GM12878 (cell line): Measurements from ENCODE around the gene ST6GALNAC3. TPM values are rescaled to one million over a fixed set of nuclear protein-coding genes. Genes with fewer than 3 reads are reported as not detected.

ENCODE experiments used
- ATAC-seq: fragments of 200-7000 bp; cut with Tn5 transposase; 3 replicates; pipeline ENCODE4 v1.9.1; 2020; ENCODE audit warnings: mild to moderate bottlenecking, moderate library complexity
- BruUV-seq: library from RNA; stranded (reverse); fragments of 400-500 nt; replicated peaks from 2 replicates; lab custom pipeline; 2021; lab: Mats Ljungman, UMichigan
- CTCF ChIA-PET: fragments of 300-600 bp; sonication (Branson Sonifier 250); formaldehyde crosslinking; extraction: SDS; loops from one replicate; lab custom pipeline; 2021; ENCODE audit warnings: inconsistent platforms; lab: Yijun Ruan, JAX
- POLR2A ChIA-PET: fragments of 350-600 bp; formaldehyde crosslinking; extraction: SDS; loops from one replicate; lab custom pipeline; 2021; ENCODE audit warnings: inconsistent platforms; lab: Charles Lee
- RAD21 ChIA-PET: fragments of 300-600 bp; sonication (Branson Sonifier 250); formaldehyde crosslinking; loops from one replicate; lab custom pipeline; 2023; ENCODE audit warnings: antibody characterized with exemption; ENCODE audit not compliant: unreplicated experiment; lab: Charles Lee
- SMC1A ChIA-PET: fragments of 300-600 bp; sonication (Branson Sonifier 250); formaldehyde crosslinking; loops from one replicate; lab custom pipeline; 2023; ENCODE audit not compliant: unreplicated experiment, uncharacterized antibody; lab: Charles Lee
- DNase-seq: peaks from one replicate; pipeline ENCODE4 v3.0.0-alpha.2; 2011; ENCODE audit warnings: low read depth, low spot score
- FAIRE-seq: peaks from 3 replicates; lab custom pipeline; 2011; peaks lifted over from hg19 to GRCh38; lab: Jason Lieb, UNC
- H2AFZ ChIP-seq: 2 replicates; pipeline ENCODE4 v1.6.0; 2011; ENCODE audit warnings: low read depth, low read length, control low read depth; ENCODE audit not compliant: control insufficient read depth
- H3K27ac ChIP-seq: 2 replicates; pipeline ENCODE4 v1.5.1; 2011; ENCODE audit warnings: control low read depth; ENCODE audit not compliant: control insufficient read depth, insufficient read depth
- H3K27me3 ChIP-seq, 2 experiments: replicated peaks in 1 of 2; 2 replicates each; pipeline versions ENCODE4 v1.6.0 to v1.6.1; 2011; ENCODE audit warnings: low read length in 1 of 2; ENCODE audit not compliant: control insufficient read depth in 2 of 2, insufficient read depth in 2 of 2
- H3K36me3 ChIP-seq, 2 experiments: 2 replicates each; pipeline ENCODE4 v1.5.1; 2011; ENCODE audit warnings: low read length in 1 of 2; ENCODE audit not compliant: control insufficient read depth in 2 of 2, insufficient read depth in 2 of 2
- H3K4me1 ChIP-seq: 2 replicates; pipeline ENCODE4 v1.6.1; 2011; ENCODE audit warnings: mild to moderate bottlenecking, low read length, moderate library complexity, mixed read lengths; ENCODE audit not compliant: control insufficient read depth, insufficient read depth
- H3K4me2 ChIP-seq: 2 replicates; pipeline ENCODE4 v1.6.0; 2011; ENCODE audit warnings: control low read depth; ENCODE audit not compliant: control insufficient read depth, insufficient read depth
- H3K4me3 ChIP-seq: fragments of 200-600 bp; sonication (generic); 2 replicates; pipeline ENCODE4 v1.5.1; 2016
- H3K79me2 ChIP-seq: 2 replicates; pipeline ENCODE4 v1.6.0; 2011; ENCODE audit warnings: low read length; ENCODE audit not compliant: control insufficient read depth, insufficient read depth
- H3K9ac ChIP-seq: 2 replicates; pipeline ENCODE4 v1.8.0; 2011; ENCODE audit warnings: low read length, control low read depth, mixed read lengths; ENCODE audit not compliant: control insufficient read depth, insufficient read depth
- H3K9me3 ChIP-seq: replicated peaks from 3 replicates; pipeline ENCODE4 v1.5.1; 2011; ENCODE audit warnings: mild to moderate bottlenecking, low read length; ENCODE audit not compliant: control insufficient read depth, insufficient read depth
- H4K20me1 ChIP-seq: 2 replicates; pipeline ENCODE4 v1.6.0; 2011; ENCODE audit not compliant: control insufficient read depth, insufficient read depth
- FOS ChIP-seq: IDR thresholded peaks from 3 replicates; pipeline ENCODE4 v1.6.1; 2011; ENCODE audit warnings: borderline replicate concordance; ENCODE audit not compliant: insufficient read length; ENCODE audit errors: extremely low read depth
- IKZF2 ChIP-seq, 2 experiments: fragments of 450-650 bp; IDR thresholded peaks; 2 replicates each; pipeline ENCODE4 v1.6.1; 2017; ENCODE audit warnings: mild to moderate bottlenecking in 2 of 2, moderate library complexity in 2 of 2
- IRF3 ChIP-seq: fragments of 450-650 bp; IDR thresholded peaks from 2 replicates; pipeline ENCODE4 v1.6.1; 2014; ENCODE audit warnings: mild to moderate bottlenecking
- MEF2B ChIP-seq: fragments of 450-650 bp; IDR thresholded peaks from 2 replicates; pipeline ENCODE4 v1.6.1; 2018; ENCODE audit warnings: mild to moderate bottlenecking, moderate library complexity; ENCODE audit not compliant: partially characterized antibody, poor library complexity, severe bottlenecking
- MTA2 ChIP-seq: fragments of 450-650 bp; IDR thresholded peaks from 2 replicates; pipeline ENCODE4 v1.6.1; 2016; ENCODE audit warnings: low read depth, mild to moderate bottlenecking, moderate library complexity
- TCF3 ChIP-seq: IDR thresholded peaks from 2 replicates; pipeline ENCODE4 v1.6.1; 2012; ENCODE audit warnings: low read depth, mild to moderate bottlenecking, low read length, borderline replicate concordance; ENCODE audit not compliant: insufficient read depth
- USF2 ChIP-seq: IDR thresholded peaks from 2 replicates; pipeline ENCODE4 v1.6.1; 2011; ENCODE audit warnings: low read depth, low read length, improper control_type of control experiment, borderline replicate concordance
- ZBTB11 ChIP-seq: fragments of 450-650 bp; formaldehyde crosslinking; IDR thresholded peaks from 2 replicates; pipeline ENCODE4 v1.5.0; 2022; ENCODE audit warnings: mild to moderate bottlenecking, missing genetic modification characterization
- WGBS: methylation state at CpG from one replicate; pipeline ENCODE4 v1.1.6; 2016; ENCODE audit warnings: low lambda C conversion rate; ENCODE audit not compliant: insufficient replicate concordance, insufficient coverage; ENCODE audit errors: missing lambda C conversion rate; 5-methylcytosine and 5-hydroxymethylcytosine counted together
- in situ Hi-C: fragments of 300-500 bp; cut with MboI; formaldehyde crosslinking; loops from 9 replicates; pipeline ENCODE4 v1.14.3; 2018; ENCODE audit warnings: mixed read lengths
- intact Hi-C: fragments of 100-400 bp; cut with micrococcal nuclease; formaldehyde crosslinking; loops from one replicate; pipeline ENCODE4 v1.14.2; 2022; ENCODE audit not compliant: unreplicated experiment
- polyA plus RNA-seq, 11 experiments: library from polyadenylated mRNA; depleted of rRNA in 4 of 11; unstranded in 6 of 11; stranded (reverse) in 5 of 11; fragments of >200 nt; fragmentation: Nextera tagmentation in 4 of 11; fragmentation: Illumina TruSeq in 1 of 11; extraction: Ambion mirVana in 4 of 11; extraction: Trizol in 1 of 11; gene quantifications; 1 replicate in 1 of 11; 2 replicates in 10 of 11; pipeline versions ENCODE4 v1.2.1 to v1.2.3, GENCODE V29; 2011 to 2016; ENCODE audit warnings: inconsistent platforms in 2 of 11, missing spikeins in 2 of 11, low read depth in 1 of 11
- total RNA-seq, 4 experiments: library from RNA; depleted of rRNA in 3 of 4; stranded (reverse); fragments of >200 nt in 3 of 4; fragmentation: Illumina TruSeq in 1 of 4; extraction: Trizol in 1 of 4; gene quantifications; 2 replicates each; pipeline versions ENCODE4 v1.2.1 to v1.2.3, GENCODE V29; 2013 to 2021

The ST6GALNAC3 gene
- total and polyA plus RNA-seq, 10 of the 15 experiments (the other 5 are each of a cell fraction or from before 2014, with no cell fraction given) = 0.04 to 0.68 (median 0.18) TPM; not detected in 3

GRCh38 chr1:76084029-76084627, 9.6 kb downstream of the ST6GALNAC3 start:
- ATAC-seq (no peak), FAIRE-seq (no peak), DNase-seq (no peak)
- in situ Hi-C loops = no loop called here
- WGBS = 53% methylated on average over 4 of the region's 4 CpGs
- Histone ChIP-seq H3K79me2 (no peaks in the 10 kb centered on the region), H3K36me3 (no peaks in the 10 kb centered on the region), H3K4me1 (no peaks in the 10 kb centered on the region), H3K27ac (no peak overlapping the region), H3K9me3 (no peaks in the 10 kb centered on the region), H3K4me3 (no peak overlapping the region), H2AFZ (no peak overlapping the region), H3K27me3 (no peaks in the 10 kb centered on the region), H3K9ac (no peak overlapping the region), H3K4me2 (no peak overlapping the region), H4K20me1 (no peaks in the 10 kb centered on the region)
- ChIA-PET CTCF (interaction anchor here (0.6 kb wide), 1 partner anchor 1505 kb away, joined by 3 read pairs; no protein-coding TSS in a partner anchor), SMC1A (no interaction called here), POLR2A (interaction anchor here (0.6 kb wide), 1 partner anchor 355 kb away, joined by 4 read pairs; no protein-coding TSS in a partner anchor), RAD21 (no interaction called here)
- no TSS peak for BruUV-seq
- intact Hi-C loops = loop anchor here (5.0 kb wide), 1 partner anchor 92 kb away; no protein-coding TSS in a partner anchor
- TF ChIP-seq IKZF2 (IDR thresholded peaks at IDR 0.05) = no peak
- TF ChIP-seq MEF2B = no peak
- no peak for TF ChIP-seq MTA2
- TF ChIP-seq TCF3 = no peak
- no peak for TF ChIP-seq IRF3
- TF ChIP-seq USF2 = no peak
- no peak for TF ChIP-seq ZBTB11 (CRISPR knock-in tag)
- no peak for TF ChIP-seq FOS
